ENCODE measurements around the gene EVC.

DNA sequence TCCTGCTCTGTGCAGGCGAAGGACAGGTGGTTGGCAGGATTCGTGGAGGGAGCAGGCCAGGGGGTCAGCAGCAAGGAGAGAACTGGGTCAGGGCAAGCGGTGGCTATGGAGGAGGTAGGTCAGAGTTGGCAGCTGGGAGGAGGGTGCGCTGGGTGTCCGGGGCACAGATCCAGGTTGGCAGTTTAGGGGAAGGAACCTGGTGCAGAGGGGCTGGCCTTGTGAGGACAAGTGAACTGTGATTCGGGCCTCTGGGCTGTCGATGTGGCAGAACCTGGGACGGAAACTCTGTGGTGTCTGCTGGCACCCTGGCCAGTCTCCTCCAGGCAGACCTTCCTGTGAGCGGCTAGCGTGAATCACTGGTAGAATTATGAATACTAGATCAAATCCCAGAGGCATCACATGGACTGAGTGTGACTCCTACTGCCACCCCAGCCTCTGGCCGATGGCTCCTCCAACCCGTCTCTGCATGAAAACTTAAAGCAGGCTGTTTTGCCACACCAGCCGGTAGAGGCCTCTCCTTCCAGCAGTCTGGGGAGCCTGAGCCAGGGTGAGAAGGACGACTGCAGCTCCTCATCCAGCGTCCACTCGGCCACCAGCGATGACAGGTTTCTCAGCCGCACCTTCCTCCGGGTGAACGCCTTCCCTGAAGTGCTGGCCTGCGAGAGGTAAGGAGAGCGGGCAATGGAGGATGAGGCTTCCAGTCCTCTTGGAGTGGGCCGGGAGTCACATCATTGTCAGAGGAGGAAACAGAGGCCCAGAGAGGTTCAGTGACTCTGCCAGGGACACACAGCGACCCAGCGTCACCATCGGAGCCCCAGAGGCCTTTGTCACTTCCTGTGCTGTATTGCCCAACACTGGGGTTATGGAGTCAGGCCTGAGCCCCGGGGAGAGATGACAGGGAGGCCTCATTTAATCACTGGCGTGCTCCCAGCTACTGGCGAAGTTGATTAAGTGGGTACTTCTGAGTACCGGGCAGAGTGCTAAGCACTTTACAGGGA is 20.3 kb downstream of the EVC start:
- TF ChIP-seq, protein P1, sequence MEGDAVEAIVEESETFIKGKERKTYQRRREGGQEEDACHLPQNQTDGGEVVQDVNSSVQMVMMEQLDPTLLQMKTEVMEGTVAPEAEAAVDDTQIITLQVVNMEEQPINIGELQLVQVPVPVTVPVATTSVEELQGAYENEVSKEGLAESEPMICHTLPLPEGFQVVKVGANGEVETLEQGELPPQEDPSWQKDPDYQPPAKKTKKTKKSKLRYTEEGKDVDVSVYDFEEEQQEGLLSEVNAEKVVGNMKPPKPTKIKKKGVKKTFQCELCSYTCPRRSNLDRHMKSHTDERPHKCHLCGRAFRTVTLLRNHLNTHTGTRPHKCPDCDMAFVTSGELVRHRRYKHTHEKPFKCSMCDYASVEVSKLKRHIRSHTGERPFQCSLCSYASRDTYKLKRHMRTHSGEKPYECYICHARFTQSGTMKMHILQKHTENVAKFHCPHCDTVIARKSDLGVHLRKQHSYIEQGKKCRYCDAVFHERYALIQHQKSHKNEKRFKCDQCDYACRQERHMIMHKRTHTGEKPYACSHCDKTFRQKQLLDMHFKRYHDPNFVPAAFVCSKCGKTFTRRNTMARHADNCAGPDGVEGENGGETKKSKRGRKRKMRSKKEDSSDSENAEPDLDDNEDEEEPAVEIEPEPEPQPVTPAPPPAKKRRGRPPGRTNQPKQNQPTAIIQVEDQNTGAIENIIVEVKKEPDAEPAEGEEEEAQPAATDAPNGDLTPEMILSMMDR (IDR thresholded peaks at IDR 0.05) = no peak
- no peak for TF ChIP-seq POLR2A (IDR thresholded peaks at IDR 0.05)

All from lower leg skin (tissue), 3 donors.